ENCODE data around the gene PP2D1. TPM values are rescaled to one million over a fixed set of nuclear protein-coding genes. Genes with fewer than 3 reads are reported as not detected.
"Not testable (repeated sequence)": the region's sequence is repeated elsewhere in the genome, so short reads cannot be mapped to it uniquely, and the experiment has no call there.

PP2D1 gene, protein sequence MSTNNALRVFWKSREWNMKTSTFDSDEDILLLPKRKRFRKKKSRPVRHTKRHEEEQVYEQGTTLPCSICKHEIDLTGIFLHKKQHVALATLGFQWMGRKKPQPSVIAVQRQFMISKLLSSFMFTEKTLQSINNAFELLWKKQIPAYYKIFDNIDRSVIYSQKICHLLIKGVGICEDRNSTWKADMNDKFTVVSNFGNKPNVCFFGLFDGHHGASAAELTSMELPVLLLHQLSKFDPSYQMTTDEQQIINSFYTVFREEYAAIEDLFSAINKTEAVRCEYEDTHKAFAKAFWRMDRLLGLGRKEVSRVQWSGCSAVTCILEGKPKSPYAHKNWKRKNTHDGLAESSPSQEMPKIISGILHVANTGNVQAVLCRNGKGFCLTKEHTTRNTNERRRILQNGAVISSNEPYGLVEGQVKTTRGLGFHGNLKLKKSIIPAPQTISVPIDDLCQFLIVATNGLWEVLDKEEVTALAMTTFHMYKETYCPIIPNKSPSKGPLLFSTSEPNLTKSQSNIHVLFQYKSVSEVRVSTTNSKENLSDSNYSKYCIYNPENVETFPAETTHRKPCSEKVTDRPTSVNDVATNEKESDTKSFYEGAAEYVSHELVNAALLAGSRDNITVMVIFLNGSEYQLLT
- 1.1 TPM for polyA plus RNA-seq (ENCODE audit: insufficient read length)
- long read RNA-seq, donor 1: 0 reads
- long read RNA-seq, donor 2, partial matches to known transcripts: 20 of 25 reads
- long read RNA-seq, donor 2, other reads (novel, unspliced or antisense): 5 of 25 reads
- long read RNA-seq, donor 3: 0 reads
- long read RNA-seq, donor 4: 0 reads
- long read RNA-seq, donor 5: 0 reads
- long read RNA-seq, donor 6: 0 reads
- long read RNA-seq, donor 7: 0 reads
- long read RNA-seq, donor 8: 0 reads

GRCh38 chr3:20012164-20012563, at the start of gene PP2D1:
Gene PP2D1, minus strand, starts transcription at chr3:20012264. Its CDS starts 192 bp downstream, at chr3:20012072.
- DNase-seq: no peak

- no peak for DNase-seq
Measured at GRCh38 chr3:20060974-20061685, 49.1 kb upstream of the PP2D1 start.

GRCh38 chr3:20059929-20060328, 47.9 kb upstream of the PP2D1 start:
- DNase-seq: no peak

DNA sequence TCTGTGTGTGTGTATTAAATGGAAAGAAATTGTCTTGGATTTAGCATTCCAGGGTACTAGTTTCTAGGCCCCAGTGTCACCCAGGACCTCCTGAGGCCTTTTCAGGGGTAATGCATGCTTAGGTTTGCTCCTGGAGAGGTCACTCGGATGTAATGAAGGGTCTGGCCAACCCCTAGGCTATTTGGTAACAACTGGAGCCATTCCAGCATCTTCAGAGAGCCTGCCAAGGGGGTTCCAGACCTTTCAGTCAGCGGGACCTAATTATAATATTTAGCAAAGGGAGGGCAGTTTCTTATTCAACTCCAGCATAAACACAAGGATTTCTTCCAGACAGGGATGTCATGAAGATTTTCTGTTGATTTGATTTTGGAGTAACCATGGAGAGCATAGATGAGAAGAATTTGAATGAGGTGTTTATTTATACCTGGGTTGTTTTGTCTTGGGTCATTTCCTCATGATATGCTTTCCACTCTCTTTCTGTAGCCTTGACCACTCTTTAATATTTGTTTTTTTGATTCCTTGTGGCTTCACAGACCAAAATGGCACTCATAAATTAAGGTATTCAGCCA, 45.6 kb upstream of the PP2D1 start:
- DNase-seq: no peak

- DNase-seq: no peak
Measured at GRCh38 chr3:20056725-20057611, 44.9 kb upstream of the PP2D1 start.

DNA sequence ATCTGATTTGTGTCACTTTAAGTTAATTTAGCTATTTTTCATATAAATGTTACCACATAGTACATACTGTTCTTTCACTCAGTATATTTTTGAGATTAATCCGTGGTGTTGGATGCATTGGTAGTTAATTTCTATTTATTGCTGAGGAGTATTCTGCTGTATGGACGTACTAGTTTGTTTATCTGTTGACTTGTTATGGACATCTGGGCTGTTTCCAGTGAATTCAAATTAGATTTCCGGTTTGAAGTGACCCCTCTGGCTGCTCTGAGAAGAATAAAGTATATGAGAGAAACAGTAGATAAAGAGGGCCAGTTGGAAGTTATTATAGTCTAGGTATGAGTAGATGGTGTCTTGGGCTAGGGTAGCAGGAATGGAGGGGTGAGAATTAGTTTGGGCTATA, 43.8 kb upstream of the PP2D1 start:
- no peak for DNase-seq

DNA sequence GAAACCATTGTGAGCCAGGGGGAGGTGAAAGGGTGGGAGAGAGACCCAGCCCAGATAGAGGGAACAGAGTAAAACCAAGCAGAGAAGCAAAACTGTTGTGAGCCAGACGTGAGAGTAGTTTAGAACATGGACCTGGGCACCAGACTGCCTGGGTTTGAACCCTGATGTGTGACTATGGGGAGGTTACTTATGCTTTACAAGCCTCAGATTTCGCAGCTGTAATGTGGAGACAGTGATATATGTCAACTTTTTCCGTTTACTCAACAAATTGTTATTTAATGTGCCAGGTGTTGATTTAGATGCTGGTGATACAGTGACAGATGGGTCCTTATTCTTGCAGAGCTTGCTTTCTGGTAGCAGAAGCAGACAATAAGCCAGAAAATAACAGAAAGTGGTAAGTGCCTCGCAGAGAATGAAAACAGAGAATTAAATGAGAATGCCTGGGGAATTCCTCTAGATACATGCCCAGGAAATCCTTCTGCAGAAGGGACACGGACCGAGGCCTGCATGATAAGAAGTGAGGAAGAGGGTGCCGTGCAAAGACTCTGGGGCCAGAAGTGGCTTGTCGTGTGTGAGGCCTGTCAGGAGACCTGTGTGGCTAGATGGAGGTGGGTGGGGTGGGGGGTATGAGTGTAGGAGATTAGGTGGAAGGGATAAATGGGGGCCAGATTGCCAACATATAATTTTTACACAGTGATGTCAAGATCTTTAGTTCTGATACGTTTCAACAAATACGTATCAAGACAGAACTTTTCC, 43.1 kb upstream of the PP2D1 start:
- DNase-seq: no peak

- no peak for DNase-seq
Measured at GRCh38 chr3:20054549-20054987, 42.5 kb upstream of the PP2D1 start.

DNA sequence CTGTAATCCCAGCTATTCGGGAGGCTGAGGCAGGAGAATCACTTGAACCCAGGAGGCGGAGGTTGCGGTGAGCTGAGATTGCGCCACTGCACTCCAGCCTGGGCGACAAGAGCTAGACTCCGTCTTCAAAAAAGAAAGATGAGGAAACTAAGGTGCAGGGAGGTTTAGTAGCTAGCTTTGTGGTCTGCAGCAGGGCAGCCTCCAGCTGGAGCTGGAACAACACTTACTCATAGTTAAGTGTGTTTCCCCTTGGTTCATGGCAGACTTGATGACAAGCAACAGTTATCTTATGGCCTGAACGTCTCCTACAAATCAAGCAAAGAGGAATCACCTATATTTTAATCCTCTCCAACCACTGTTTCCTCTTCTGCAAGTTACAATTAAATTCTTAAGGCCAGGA, 40.8 kb upstream of the PP2D1 start:
- DNase-seq: no peak

DNA sequence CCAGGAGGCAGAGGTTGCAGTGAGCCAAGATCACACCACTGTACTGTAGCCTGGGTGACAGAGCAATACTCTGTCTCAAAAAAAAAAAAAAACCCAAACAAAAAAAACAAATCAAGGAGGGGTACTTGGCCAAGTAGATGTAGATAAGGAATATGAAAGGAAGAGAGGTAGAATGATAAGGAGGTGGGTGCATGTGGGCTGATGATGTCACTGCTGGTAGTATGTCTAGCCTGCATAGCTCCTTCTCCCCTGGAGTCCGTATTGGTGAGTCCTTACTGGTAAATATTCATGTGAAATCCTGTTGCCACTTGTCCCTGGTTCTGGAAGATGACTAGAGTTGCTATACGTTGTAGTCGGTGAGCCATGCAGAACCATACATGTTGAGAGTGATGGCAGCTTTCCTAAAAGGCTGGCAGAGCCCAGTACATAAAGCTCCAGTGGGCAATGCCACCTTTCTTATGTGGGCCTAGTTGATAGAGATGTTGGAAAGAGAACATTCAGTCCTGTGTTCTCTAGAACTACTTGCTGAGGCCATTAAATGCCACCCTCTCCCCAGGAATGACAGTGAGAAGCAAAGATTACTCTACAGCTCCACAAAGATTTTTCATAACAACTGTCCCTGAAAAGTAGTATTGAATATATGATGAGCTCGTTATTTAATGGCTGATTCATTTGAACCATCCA, 39.2 kb upstream of the PP2D1 start:
- DNase-seq: no peak

DNA sequence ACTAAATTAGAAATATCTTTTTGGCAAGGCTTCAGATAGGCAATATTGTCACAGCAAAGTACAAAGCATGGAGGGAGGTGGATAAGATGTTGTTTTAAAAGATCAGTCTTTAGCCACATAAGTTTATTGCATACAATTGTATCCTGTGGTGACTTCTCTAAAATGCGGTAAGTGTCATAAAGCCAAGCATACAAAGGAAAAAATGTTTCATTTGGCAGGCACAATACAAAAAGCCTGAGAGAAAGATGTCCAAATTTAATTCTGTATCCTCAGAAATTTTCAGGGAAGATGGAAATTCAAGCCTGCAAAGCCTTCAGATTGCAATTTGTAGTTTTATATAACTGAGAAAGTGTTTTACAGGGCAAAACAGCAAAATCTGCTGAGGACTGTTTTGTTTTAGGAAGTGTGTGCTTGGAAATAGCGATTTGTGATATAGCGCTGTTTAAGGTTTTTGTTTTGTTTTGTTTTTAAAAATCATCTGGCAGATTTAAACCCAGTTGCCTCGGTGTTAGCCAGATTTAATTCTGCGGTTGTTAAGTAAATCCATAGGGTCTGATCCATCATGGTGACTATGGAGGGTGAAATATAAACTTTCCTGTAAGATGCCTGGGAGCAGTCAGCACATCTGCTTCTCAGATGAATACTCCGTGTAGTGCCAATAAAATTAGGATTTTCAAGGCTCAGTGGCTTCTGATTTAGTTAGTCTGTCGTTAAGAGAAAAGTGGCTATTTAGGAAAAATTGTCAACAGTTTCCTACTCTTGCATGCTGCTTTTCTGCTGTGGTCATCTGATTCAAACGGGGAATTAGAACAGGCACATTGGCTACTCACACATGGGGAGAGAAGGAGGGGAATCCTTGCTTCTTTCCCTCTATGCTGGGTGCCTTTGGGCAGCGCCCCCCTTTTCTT, 36.2 kb upstream of the PP2D1 start:
- no peak for DNase-seq

DNA sequence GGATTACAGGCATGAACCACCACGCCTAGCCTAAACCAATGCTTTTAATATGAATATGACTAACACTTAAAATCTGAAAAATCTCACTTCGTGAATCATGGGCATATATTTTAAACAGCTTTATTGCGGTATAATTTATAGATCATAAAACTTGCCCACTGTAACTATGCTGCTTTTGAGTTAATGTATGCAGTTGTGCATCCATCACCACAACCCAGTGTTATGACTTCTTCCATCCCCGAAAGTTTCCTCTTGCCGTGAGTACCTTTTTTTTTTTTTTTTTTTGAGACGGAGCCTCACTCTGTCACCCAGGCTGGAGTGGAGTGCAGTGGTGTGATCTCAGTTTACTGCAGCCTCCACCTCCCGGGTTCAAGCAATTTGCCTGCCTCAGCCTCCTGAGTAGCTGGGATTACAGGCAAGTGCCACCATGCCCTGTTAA, 35.3 kb upstream of the PP2D1 start:
- DNase-seq: no peak

GRCh38 chr3:20046556-20046955, 34.5 kb upstream of the PP2D1 start:
- no peak for DNase-seq

- not testable (repeated sequence) for DNase-seq
Measured at GRCh38 chr3:20045141-20045540, 33.1 kb upstream of the PP2D1 start.

DNA sequence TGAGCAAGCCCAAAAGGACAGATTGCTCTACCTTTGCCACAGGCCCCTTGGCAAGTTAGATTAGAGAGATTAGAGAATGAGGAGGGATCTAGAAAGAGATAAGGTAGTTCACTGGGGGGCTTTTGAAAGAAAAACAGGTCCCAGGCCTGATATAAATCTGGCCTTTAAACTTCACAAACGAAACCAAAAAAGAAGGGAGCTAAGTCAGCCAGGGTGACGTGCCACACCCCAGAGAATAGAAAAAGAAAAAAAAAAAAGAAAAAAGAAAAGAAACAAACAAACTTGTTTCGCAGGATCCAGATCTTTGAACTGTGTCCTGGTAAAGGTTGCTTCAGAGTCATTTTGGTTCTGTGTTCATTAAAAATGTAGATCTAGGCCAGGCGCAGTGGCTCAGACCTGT, 31.8 kb upstream of the PP2D1 start:
- DNase-seq: no peak

- no peak for DNase-seq
Measured at GRCh38 chr3:20043396-20043795, 31.3 kb upstream of the PP2D1 start.

DNA sequence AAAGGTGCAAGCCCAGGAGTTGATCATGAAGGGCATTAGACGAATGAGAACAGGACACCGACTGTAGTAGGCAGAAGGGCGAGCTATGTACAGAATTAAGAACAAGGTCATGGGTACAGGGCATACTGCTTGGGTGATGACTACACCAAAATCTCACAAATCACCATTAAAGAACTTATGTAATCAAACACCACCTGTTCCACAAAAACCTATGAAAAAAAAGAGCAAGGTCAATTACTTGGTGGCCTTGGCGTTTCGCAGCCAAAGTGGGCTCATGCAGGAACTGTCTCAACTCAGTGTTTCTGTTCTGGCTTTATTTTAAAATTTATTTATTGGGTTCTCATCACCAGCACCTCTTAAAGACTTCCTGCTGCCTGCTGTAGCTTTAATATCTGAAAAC, 30.3 kb upstream of the PP2D1 start:
- no peak for DNase-seq

- DNase-seq: peak; percentile 61
Measured at GRCh38 chr3:20041197-20041780, 29.2 kb upstream of the PP2D1 start.

All from left kidney (tissue), 8 donors.